ENCODE measurements around the gene NR4A3. TPM values are rescaled to one million over a fixed set of nuclear protein-coding genes. Genes with fewer than 3 reads are reported as not detected.
A peak's percentile ranks its signal among the peaks of the same experiment; 100 is the strongest.

Gene NR4A3
- total and polyA plus RNA-seq, 2 of the 13 experiments (the other 11 are each of a cell fraction or from before 2014, with no cell fraction given) = 0.02 to 0.09 TPM

DNA sequence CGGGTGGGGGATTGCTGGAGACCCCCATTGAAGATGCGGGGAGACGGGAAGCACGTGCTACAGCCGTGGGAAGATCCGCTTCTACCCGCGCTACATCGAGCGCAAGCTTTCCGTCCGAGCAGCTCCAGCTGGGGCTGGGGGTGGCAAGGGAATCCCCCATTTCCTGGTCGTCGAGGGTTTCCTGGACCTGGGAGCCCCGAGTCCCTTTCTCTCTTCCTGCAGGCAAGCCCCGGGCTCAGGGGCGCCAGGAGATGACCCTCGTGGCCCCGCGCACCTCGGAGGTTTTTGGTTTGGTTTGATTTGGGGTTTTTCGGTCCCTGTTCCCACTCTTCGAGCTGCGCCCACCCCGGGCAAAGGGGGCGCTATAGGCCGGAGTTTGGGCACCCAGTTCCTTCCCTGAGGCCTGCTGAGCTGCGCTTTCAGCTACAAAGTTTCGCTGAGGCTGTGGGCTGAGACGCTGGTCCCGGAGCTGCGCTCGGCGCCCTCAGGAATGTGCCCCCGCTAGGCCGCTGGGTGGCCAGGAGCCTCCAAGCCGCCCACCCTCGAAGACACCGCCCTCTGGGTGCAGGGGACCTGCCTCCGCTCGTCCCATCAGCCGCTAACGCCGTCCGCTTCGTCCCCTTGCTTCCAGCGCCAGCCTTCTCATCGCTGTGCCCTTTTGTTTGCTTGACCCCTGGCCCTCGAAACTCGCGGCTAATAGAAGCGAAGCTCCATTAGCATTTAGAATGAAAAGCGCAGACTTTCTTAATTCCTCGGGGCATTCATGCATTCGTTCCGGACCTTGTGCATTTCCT lies 2.9 kb downstream of the NR4A3 start (continued):
- no peak for TF ChIP-seq ARNT2 (CRISPR knock-in tag; IDR thresholded peaks at IDR 0.05; ENCODE audit: low read depth)
- peak; percentile 60; the same call in 1 of the 2 replicates for TF ChIP-seq KDM2A (CRISPR knock-in tag; IDR thresholded peaks at IDR 0.05; ENCODE audit: borderline replicate concordance, low read depth)
- TF ChIP-seq SNAPC2 (CRISPR knock-in tag; IDR thresholded peaks at IDR 0.05) = no peak
- TF ChIP-seq, protein P1, sequence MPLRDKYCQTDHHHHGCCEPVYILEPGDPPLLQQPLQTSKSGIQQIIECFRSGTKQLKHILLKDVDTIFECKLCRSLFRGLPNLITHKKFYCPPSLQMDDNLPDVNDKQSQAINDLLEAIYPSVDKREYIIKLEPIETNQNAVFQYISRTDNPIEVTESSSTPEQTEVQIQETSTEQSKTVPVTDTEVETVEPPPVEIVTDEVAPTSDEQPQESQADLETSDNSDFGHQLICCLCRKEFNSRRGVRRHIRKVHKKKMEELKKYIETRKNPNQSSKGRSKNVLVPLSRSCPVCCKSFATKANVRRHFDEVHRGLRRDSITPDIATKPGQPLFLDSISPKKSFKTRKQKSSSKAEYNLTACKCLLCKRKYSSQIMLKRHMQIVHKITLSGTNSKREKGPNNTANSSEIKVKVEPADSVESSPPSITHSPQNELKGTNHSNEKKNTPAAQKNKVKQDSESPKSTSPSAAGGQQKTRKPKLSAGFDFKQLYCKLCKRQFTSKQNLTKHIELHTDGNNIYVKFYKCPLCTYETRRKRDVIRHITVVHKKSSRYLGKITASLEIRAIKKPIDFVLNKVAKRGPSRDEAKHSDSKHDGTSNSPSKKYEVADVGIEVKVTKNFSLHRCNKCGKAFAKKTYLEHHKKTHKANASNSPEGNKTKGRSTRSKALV (CRISPR knock-in tag; IDR thresholded peaks at IDR 0.05) = peak; percentile 72; the same call in 1 of the 2 replicates
- no peak for TF ChIP-seq ZNF891 (CRISPR knock-in tag; IDR thresholded peaks at IDR 0.05)
- TF ChIP-seq, protein P2, sequence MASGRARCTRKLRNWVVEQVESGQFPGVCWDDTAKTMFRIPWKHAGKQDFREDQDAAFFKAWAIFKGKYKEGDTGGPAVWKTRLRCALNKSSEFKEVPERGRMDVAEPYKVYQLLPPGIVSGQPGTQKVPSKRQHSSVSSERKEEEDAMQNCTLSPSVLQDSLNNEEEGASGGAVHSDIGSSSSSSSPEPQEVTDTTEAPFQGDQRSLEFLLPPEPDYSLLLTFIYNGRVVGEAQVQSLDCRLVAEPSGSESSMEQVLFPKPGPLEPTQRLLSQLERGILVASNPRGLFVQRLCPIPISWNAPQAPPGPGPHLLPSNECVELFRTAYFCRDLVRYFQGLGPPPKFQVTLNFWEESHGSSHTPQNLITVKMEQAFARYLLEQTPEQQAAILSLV (CRISPR knock-in tag; IDR thresholded peaks at IDR 0.05; ENCODE audit: borderline replicate concordance) = no peak
- TF ChIP-seq ONECUT2 (CRISPR knock-in tag; IDR thresholded peaks at IDR 0.05) = no peak
- no peak for TF ChIP-seq ZNF562 (CRISPR knock-in tag; IDR thresholded peaks at IDR 0.05; ENCODE audit: borderline replicate concordance)
- TF ChIP-seq LCORL (IDR thresholded peaks at IDR 0.05) = no peak
- TF ChIP-seq LCORL (CRISPR knock-in tag; IDR thresholded peaks at IDR 0.05) = no peak
- no peak for TF ChIP-seq FOSL2 (CRISPR knock-in tag; IDR thresholded peaks at IDR 0.05)
- no peak for TF ChIP-seq GATAD2A (CRISPR knock-in tag; IDR thresholded peaks at IDR 0.05)
- no peak for TF ChIP-seq ZNF879 (CRISPR knock-in tag; IDR thresholded peaks at IDR 0.05)
- TF ChIP-seq ATF7 (IDR thresholded peaks at IDR 0.05) = no peak
- no peak for TF ChIP-seq ATF7 (CRISPR knock-in tag; IDR thresholded peaks at IDR 0.05)
- TF ChIP-seq, protein P3, sequence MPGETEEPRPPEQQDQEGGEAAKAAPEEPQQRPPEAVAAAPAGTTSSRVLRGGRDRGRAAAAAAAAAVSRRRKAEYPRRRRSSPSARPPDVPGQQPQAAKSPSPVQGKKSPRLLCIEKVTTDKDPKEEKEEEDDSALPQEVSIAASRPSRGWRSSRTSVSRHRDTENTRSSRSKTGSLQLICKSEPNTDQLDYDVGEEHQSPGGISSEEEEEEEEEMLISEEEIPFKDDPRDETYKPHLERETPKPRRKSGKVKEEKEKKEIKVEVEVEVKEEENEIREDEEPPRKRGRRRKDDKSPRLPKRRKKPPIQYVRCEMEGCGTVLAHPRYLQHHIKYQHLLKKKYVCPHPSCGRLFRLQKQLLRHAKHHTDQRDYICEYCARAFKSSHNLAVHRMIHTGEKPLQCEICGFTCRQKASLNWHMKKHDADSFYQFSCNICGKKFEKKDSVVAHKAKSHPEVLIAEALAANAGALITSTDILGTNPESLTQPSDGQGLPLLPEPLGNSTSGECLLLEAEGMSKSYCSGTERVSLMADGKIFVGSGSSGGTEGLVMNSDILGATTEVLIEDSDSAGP (CRISPR knock-in tag; IDR thresholded peaks at IDR 0.05; ENCODE audit: borderline replicate concordance) = peak; percentile 33; the same call in 1 of the 2 replicates
- TF ChIP-seq KDM3A (CRISPR knock-in tag; IDR thresholded peaks at IDR 0.05; ENCODE audit: low read depth) = no peak
- TF ChIP-seq ZNF326 (CRISPR knock-in tag; IDR thresholded peaks at IDR 0.05; ENCODE audit: borderline replicate concordance) = no peak
- TF ChIP-seq ZNF839 (CRISPR knock-in tag; IDR thresholded peaks at IDR 0.05; ENCODE audit: borderline replicate concordance) = 0 out of 2 replicates have a peak, but pooled peaks have one; percentile 70
- no peak for TF ChIP-seq BRCA1 (CRISPR knock-in tag; IDR thresholded peaks at IDR 0.05)
- TF ChIP-seq KLF6 (CRISPR knock-in tag; IDR thresholded peaks at IDR 0.05) = no peak
- no peak for TF ChIP-seq PAWR (CRISPR knock-in tag; IDR thresholded peaks at IDR 0.05; ENCODE audit: borderline replicate concordance)
- TF ChIP-seq, protein P4, sequence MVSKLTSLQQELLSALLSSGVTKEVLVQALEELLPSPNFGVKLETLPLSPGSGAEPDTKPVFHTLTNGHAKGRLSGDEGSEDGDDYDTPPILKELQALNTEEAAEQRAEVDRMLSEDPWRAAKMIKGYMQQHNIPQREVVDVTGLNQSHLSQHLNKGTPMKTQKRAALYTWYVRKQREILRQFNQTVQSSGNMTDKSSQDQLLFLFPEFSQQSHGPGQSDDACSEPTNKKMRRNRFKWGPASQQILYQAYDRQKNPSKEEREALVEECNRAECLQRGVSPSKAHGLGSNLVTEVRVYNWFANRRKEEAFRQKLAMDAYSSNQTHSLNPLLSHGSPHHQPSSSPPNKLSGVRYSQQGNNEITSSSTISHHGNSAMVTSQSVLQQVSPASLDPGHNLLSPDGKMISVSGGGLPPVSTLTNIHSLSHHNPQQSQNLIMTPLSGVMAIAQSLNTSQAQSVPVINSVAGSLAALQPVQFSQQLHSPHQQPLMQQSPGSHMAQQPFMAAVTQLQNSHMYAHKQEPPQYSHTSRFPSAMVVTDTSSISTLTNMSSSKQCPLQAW (CRISPR knock-in tag; IDR thresholded peaks at IDR 0.05) = no peak
- TF ChIP-seq, protein P5, sequence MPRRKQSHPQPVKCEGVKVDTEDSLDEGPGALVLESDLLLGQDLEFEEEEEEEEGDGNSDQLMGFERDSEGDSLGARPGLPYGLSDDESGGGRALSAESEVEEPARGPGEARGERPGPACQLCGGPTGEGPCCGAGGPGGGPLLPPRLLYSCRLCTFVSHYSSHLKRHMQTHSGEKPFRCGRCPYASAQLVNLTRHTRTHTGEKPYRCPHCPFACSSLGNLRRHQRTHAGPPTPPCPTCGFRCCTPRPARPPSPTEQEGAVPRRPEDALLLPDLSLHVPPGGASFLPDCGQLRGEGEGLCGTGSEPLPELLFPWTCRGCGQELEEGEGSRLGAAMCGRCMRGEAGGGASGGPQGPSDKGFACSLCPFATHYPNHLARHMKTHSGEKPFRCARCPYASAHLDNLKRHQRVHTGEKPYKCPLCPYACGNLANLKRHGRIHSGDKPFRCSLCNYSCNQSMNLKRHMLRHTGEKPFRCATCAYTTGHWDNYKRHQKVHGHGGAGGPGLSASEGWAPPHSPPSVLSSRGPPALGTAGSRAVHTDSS (CRISPR knock-in tag; conservative IDR thresholded peaks at IDR 0.05) = no peak

Data from HepG2 (cell line).